ENCODE measurements around the gene HSP90AB1. TPM values are rescaled to one million over a fixed set of nuclear protein-coding genes. Genes with fewer than 3 reads are reported as not detected.
"Not testable (repeated sequence)": the region's sequence is repeated elsewhere in the genome, so short reads cannot be mapped to it uniquely, and the experiment has no call there.

HSP90AB1 gene
- total RNA-seq, 1 experiment from 2014 or later = 967 TPM

GRCh38 chr6:44229376-44230033, 17.4 kb upstream of the HSP90AB1 start:
- no TSS peak for BruUV-seq (replicated peaks)
- CTCF ChIA-PET = no interaction called here
- Histone ChIP-seq H3K4me1 (peaks cover 31% of the 10 kb centered on the region), H3K36me3 (ENCODE audit: control insufficient read depth, insufficient read depth, low read length) (no peaks in the 10 kb centered on the region), H3K4me3 (ENCODE audit: low read depth, low read length) (no peak overlapping the region), H3K27me3 (replicated peaks; ENCODE audit: control insufficient read depth, insufficient read depth, low read length) (no peaks in the 10 kb centered on the region), H3K9me3 (no peaks in the 10 kb centered on the region)
- DNase-seq = no peak
- POLR2A ChIA-PET = no interaction called here
- no peaks in the 10 kb centered on the region for H3K9me3 Mint-ChIP-seq (ENCODE audit: unreplicated experiment)
- intact Hi-C loops (cut with micrococcal nuclease; ENCODE audit: unreplicated experiment) = no loop called here
- peaks cover 16% of the 10 kb centered on the region for H3K4me1 Mint-ChIP-seq (ENCODE audit: low read depth, unreplicated experiment)
- TF ChIP-seq CTCF (IDR thresholded peaks at IDR 0.05; ENCODE audit: insufficient read depth in 1 of 2, low read depth in 1 of 2, low read length in 1 of 2, severe bottlenecking in 1 of 2, unreplicated experiment in 1 of 2) = no peak
- no peaks in the 10 kb centered on the region for H3K27me3 Mint-ChIP-seq (ENCODE audit: insufficient read depth, unreplicated experiment)
- no peak overlapping the region for H3K4me3 Mint-ChIP-seq (ENCODE audit: unreplicated experiment)
- H3K36me3 Mint-ChIP-seq (ENCODE audit: insufficient read depth, unreplicated experiment) = peaks cover 11% of the 10 kb centered on the region
- H3K27ac Mint-ChIP-seq (ENCODE audit: unreplicated experiment) = no peak overlapping the region

- no peak overlapping the region for H3K4me3 ChIP-seq (ENCODE audit: low read depth, low read length)
- no peak for TF ChIP-seq CTCF (IDR thresholded peaks at IDR 0.05; ENCODE audit: insufficient read depth in 1 of 2, low read depth in 1 of 2, low read length in 1 of 2, severe bottlenecking in 1 of 2, unreplicated experiment in 1 of 2)
These were observed 16.7 kb upstream of the HSP90AB1 start for GRCh38 chr6:44230034-44230675.

GRCh38 chr6:44231426-44231825, 15.5 kb upstream of the HSP90AB1 start:
- H3K4me1 ChIP-seq = peaks cover 17% of the 10 kb centered on the region
- Mint-ChIP-seq H3K27ac (ENCODE audit: unreplicated experiment) (peak overlapping the region; percentile 37), H3K4me1 (ENCODE audit: low read depth, unreplicated experiment) (peaks cover 17% of the 10 kb centered on the region), H3K36me3 (ENCODE audit: insufficient read depth, unreplicated experiment) (peaks cover 11% of the 10 kb centered on the region)
- H3K27me3 ChIP-seq (replicated peaks; ENCODE audit: control insufficient read depth, insufficient read depth, low read length); H3K36me3 ChIP-seq (ENCODE audit: control insufficient read depth, insufficient read depth, low read length); POLR2A ChIA-PET; H3K4me3 Mint-ChIP-seq (ENCODE audit: unreplicated experiment); H3K9me3 Mint-ChIP-seq (ENCODE audit: unreplicated experiment); H3K4me3 ChIP-seq (ENCODE audit: low read depth, low read length); CTCF ChIA-PET; H3K9me3 ChIP-seq; H3K27me3 Mint-ChIP-seq (ENCODE audit: insufficient read depth, unreplicated experiment); intact Hi-C loops (cut with micrococcal nuclease; ENCODE audit: unreplicated experiment); BruUV-seq (replicated peaks); DNase-seq: not testable (repeated sequence)

More at GRCh38 chr6:44230034-44230675, 16.7 kb upstream of the HSP90AB1 start:
- intact Hi-C loops (cut with micrococcal nuclease; ENCODE audit: unreplicated experiment) = no loop called here
- Mint-ChIP-seq H3K36me3 (ENCODE audit: insufficient read depth, unreplicated experiment) (peaks cover 11% of the 10 kb centered on the region), H3K4me3 (ENCODE audit: unreplicated experiment) (no peak overlapping the region), H3K27ac (ENCODE audit: unreplicated experiment) (no peak overlapping the region), H3K4me1 (ENCODE audit: low read depth, unreplicated experiment) (peaks cover 17% of the 10 kb centered on the region), H3K27me3 (ENCODE audit: insufficient read depth, unreplicated experiment) (no peaks in the 10 kb centered on the region), H3K9me3 (ENCODE audit: unreplicated experiment) (no peaks in the 10 kb centered on the region)
- Histone ChIP-seq H3K27me3 (replicated peaks; ENCODE audit: control insufficient read depth, insufficient read depth, low read length) (no peaks in the 10 kb centered on the region), H3K36me3 (ENCODE audit: control insufficient read depth, insufficient read depth, low read length) (no peaks in the 10 kb centered on the region), H3K9me3 (no peaks in the 10 kb centered on the region), H3K4me1 (peaks cover 30% of the 10 kb centered on the region)
- CTCF ChIA-PET = no interaction called here
- POLR2A ChIA-PET = no interaction called here
- BruUV-seq (replicated peaks) = no TSS peak
- DNase-seq = no peak
